Panc1 (cell line): ENCODE results near the gene CDYL2. TPM values are rescaled to one million over a fixed set of nuclear protein-coding genes. Genes with fewer than 3 reads are reported as not detected.

Experiments used
- ATAC-seq: fragments of 200-7000 bp; cut with Tn5 transposase; 2 replicates; pipeline ENCODE4 v1.9.1; 2020; ENCODE audit warnings: mild to moderate bottlenecking, moderate library complexity
- BruUV-seq: library from RNA; stranded (reverse); fragments of 400-500 nt; replicated peaks from 2 replicates; lab custom pipeline; 2021; lab: Mats Ljungman, UMichigan
- CTCF ChIA-PET: fragments of 300-600 bp; sonication (Branson Sonifier 250); formaldehyde crosslinking; loops from one replicate; lab custom pipeline; 2022; ENCODE audit warnings: antibody characterized with exemption; lab: Charles Lee
- POLR2A ChIA-PET: fragments of 300-600 bp; sonication (Branson Sonifier 250); formaldehyde crosslinking; loops from one replicate; lab custom pipeline; 2022; ENCODE audit warnings: antibody characterized with exemption; lab: Charles Lee
- DNase-seq: peaks from one replicate; pipeline ENCODE4 v3.0.0-alpha.2; 2010; ENCODE audit warnings: low read depth, low spot score
- H3K27ac ChIP-seq: 2 replicates; pipeline ENCODE4 v1.5.1; 2011; ENCODE audit warnings: mild to moderate bottlenecking, low read length, inconsistent platforms
- H3K27me3 ChIP-seq: fragments of 200-500 bp; sonication (Bioruptor generic); 2 replicates; pipeline ENCODE4 v1.6.0; 2014; ENCODE audit warnings: low read length, inconsistent platforms; ENCODE audit not compliant: control insufficient read depth, insufficient read depth
- H3K36me3 ChIP-seq: fragments of 200-500 bp; sonication (Bioruptor generic); 2 replicates; pipeline ENCODE4 v1.5.1; 2014; ENCODE audit warnings: inconsistent platforms, mild to moderate bottlenecking, low read length, moderate library complexity; ENCODE audit not compliant: control insufficient read depth, insufficient read depth
- H3K4me1 ChIP-seq: 2 replicates; pipeline ENCODE4 v1.5.1; 2011; ENCODE audit warnings: inconsistent platforms, mild to moderate bottlenecking, low read length, moderate library complexity; ENCODE audit not compliant: control insufficient read depth, insufficient read depth
- H3K4me3 ChIP-seq, 2 experiments: 2 replicates each; pipeline ENCODE4 v1.5.1; 2011 to 2012; ENCODE audit warnings: low read depth in 2 of 2, low read length in 2 of 2, mild to moderate bottlenecking in 2 of 2, inconsistent platforms in 1 of 2, moderate library complexity in 1 of 2
- H3K9me3 ChIP-seq: fragments of 200-500 bp; sonication (Bioruptor generic); 2 replicates; pipeline ENCODE4 v1.5.1; 2014; ENCODE audit warnings: low read depth, mild to moderate bottlenecking, inconsistent platforms, low read length, moderate library complexity; ENCODE audit not compliant: control insufficient read depth, insufficient read depth
- POLR2AphosphoS5 ChIP-seq: IDR thresholded peaks from 2 replicates; pipeline ENCODE4 v1.6.1; 2012; ENCODE audit warnings: mild to moderate bottlenecking, low read depth, low read length, moderate library complexity
- SIN3A ChIP-seq: IDR thresholded peaks from 2 replicates; pipeline ENCODE4 v1.6.1; 2012; ENCODE audit warnings: low read depth, mild to moderate bottlenecking, low read length, moderate library complexity, borderline replicate concordance; ENCODE audit not compliant: insufficient read depth
- TCF7L2 ChIP-seq: IDR thresholded peaks from 2 replicates; pipeline ENCODE4 v1.6.1; 2011; ENCODE audit warnings: mild to moderate bottlenecking, low read depth, low read length, inconsistent platforms
- in situ Hi-C: cut with HindIII; loops from 2 replicates; pipeline ENCODE4 v1.10.0; 2016; ENCODE audit warnings: low sequenced_read_pairs, low pct_unique_long_range_greater_than_20kb
- intact Hi-C: fragments of 100-400 bp; cut with micrococcal nuclease; formaldehyde crosslinking; loops from one replicate; pipeline ENCODE4 v1.10.0; 2022; ENCODE audit not compliant: unreplicated experiment
- total RNA-seq: library from RNA; stranded (reverse); gene quantifications from one replicate; pipeline ENCODE4 v1.2.1, GENCODE V29; 2021; ENCODE audit not compliant: unreplicated experiment
- TF ChIP-seq, protein P1 (sequence below), 2 experiments: IDR thresholded peaks; 2 replicates each; pipeline ENCODE4 v1.6.1; 2011 to 2012; ENCODE audit warnings: low read depth in 2 of 2, control low read depth in 1 of 2, low read length in 1 of 2, mild to moderate bottlenecking in 1 of 2, moderate library complexity in 1 of 2; ENCODE audit not compliant: insufficient read depth in 1 of 2
- TF ChIP-seq, protein P2 (sequence below): fragments of 450-650 bp; IDR thresholded peaks from 2 replicates; pipeline ENCODE4 v1.5.1; 2017; ENCODE audit warnings: mild to moderate bottlenecking

CDYL2 gene
- total RNA-seq, 1 experiment from 2014 or later: 6.1 TPM

DNA sequence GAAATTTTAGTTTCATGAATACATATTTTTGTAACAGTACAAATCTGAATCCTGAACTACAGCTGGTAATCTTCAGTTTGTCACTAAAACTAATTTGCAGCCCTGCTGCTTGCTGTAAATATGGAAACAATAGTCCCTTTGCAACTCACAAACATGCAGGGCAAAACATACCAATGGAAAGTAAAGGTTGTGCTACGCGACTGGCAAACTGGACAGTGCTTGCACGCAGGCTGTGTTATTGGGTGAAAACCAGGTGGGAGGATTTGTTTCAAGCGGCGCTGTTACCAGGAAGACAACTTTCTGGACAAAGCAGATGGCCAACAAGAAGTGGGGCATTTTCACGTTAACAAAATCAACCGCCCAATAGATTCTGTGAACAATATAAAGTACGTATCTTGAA is 93.5 kb downstream of the CDYL2 start:
- no peak for TF ChIP-seq POLR2AphosphoS5
- TF ChIP-seq, protein P1, sequence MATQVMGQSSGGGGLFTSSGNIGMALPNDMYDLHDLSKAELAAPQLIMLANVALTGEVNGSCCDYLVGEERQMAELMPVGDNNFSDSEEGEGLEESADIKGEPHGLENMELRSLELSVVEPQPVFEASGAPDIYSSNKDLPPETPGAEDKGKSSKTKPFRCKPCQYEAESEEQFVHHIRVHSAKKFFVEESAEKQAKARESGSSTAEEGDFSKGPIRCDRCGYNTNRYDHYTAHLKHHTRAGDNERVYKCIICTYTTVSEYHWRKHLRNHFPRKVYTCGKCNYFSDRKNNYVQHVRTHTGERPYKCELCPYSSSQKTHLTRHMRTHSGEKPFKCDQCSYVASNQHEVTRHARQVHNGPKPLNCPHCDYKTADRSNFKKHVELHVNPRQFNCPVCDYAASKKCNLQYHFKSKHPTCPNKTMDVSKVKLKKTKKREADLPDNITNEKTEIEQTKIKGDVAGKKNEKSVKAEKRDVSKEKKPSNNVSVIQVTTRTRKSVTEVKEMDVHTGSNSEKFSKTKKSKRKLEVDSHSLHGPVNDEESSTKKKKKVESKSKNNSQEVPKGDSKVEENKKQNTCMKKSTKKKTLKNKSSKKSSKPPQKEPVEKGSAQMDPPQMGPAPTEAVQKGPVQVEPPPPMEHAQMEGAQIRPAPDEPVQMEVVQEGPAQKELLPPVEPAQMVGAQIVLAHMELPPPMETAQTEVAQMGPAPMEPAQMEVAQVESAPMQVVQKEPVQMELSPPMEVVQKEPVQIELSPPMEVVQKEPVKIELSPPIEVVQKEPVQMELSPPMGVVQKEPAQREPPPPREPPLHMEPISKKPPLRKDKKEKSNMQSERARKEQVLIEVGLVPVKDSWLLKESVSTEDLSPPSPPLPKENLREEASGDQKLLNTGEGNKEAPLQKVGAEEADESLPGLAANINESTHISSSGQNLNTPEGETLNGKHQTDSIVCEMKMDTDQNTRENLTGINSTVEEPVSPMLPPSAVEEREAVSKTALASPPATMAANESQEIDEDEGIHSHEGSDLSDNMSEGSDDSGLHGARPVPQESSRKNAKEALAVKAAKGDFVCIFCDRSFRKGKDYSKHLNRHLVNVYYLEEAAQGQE (IDR thresholded peaks at IDR 0.05; ENCODE audit: insufficient read depth in 1 of 2, low read depth in 2 of 2, low read length in 1 of 2): no peak
- TF ChIP-seq, protein P2, sequence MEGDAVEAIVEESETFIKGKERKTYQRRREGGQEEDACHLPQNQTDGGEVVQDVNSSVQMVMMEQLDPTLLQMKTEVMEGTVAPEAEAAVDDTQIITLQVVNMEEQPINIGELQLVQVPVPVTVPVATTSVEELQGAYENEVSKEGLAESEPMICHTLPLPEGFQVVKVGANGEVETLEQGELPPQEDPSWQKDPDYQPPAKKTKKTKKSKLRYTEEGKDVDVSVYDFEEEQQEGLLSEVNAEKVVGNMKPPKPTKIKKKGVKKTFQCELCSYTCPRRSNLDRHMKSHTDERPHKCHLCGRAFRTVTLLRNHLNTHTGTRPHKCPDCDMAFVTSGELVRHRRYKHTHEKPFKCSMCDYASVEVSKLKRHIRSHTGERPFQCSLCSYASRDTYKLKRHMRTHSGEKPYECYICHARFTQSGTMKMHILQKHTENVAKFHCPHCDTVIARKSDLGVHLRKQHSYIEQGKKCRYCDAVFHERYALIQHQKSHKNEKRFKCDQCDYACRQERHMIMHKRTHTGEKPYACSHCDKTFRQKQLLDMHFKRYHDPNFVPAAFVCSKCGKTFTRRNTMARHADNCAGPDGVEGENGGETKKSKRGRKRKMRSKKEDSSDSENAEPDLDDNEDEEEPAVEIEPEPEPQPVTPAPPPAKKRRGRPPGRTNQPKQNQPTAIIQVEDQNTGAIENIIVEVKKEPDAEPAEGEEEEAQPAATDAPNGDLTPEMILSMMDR: no peak
- TF ChIP-seq SIN3A: no peak
- TF ChIP-seq TCF7L2: no peak
- no TSS peak for BruUV-seq
- Histone ChIP-seq H3K9me3 (no peaks in the 10 kb centered on the region), H3K4me3 (no peak overlapping the region), H3K27me3 (no peaks in the 10 kb centered on the region), H3K36me3 (no peaks in the 10 kb centered on the region), H3K4me1 (no peaks in the 10 kb centered on the region), H3K27ac (no peak overlapping the region)
- intact Hi-C loops: no loop called here
- no peak for ATAC-seq
- POLR2A ChIA-PET: no interaction called here
- in situ Hi-C loops: no loop called here
- CTCF ChIA-PET: no interaction called here
- no peak for DNase-seq

DNA sequence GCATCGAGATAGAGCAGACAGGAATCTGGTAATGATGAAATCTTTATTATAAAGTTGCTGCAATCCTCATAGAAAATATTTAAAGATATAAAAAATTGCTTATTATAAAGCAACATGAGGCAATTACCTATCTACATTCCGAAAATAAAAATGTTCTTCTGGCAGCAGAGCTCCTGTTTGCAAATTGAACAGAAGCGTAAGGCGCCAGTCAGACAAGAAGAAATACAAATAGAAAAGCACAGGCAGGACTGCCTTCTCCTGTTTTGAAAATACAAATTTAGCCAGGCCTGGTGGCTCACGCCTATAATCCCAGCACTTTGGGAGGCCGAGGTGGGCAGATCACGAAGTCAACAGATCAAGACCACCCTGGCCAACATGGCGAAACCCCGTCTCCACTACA is 95.6 kb downstream of the CDYL2 start:
- in situ Hi-C loops: no loop called here
- ATAC-seq (no peak), DNase-seq (no peak)
- BruUV-seq: no TSS peak
- Histone ChIP-seq H3K4me1 (no peaks in the 10 kb centered on the region), H3K27ac (no peak overlapping the region), H3K4me3 (no peak overlapping the region), H3K9me3 (no peaks in the 10 kb centered on the region), H3K36me3 (no peaks in the 10 kb centered on the region), H3K27me3 (no peaks in the 10 kb centered on the region)
- POLR2A ChIA-PET: no interaction called here
- TF ChIP-seq TCF7L2: no peak
- TF ChIP-seq, protein P1 (IDR thresholded peaks at IDR 0.05; ENCODE audit: insufficient read depth in 1 of 2, low read depth in 2 of 2, low read length in 1 of 2): no peak
- TF ChIP-seq, protein P2: no peak
- no peak for TF ChIP-seq SIN3A
- TF ChIP-seq POLR2AphosphoS5: no peak
- intact Hi-C loops: no loop called here
- CTCF ChIA-PET: no interaction called here
